H1 (cell line): ENCODE results near the gene NAT10. TPM values are rescaled to one million over a fixed set of nuclear protein-coding genes. Genes with fewer than 3 reads are reported as not detected.

Experiments used
- CTCF ChIA-PET: fragments of 300-600 bp; sonication (Branson Sonifier 250); formaldehyde crosslinking; loops from one replicate; lab custom pipeline; 2021; ENCODE audit not compliant: partially characterized antibody; lab: Charles Lee
- POLR2A ChIA-PET: fragments of 300-600 bp; sonication (Branson Sonifier 250); formaldehyde crosslinking; loops from one replicate; lab custom pipeline; 2021; ENCODE audit warnings: inconsistent platforms; ENCODE audit not compliant: partially characterized antibody; lab: Charles Lee
- DNase-seq, 2 experiments: peaks; one replicate each; pipeline versions ENCODE4 v3.0.0 to v3.0.0-alpha.2; 2010 to 2022; ENCODE audit warnings: low spot score in 2 of 2, low read depth in 1 of 2, mixed read lengths in 1 of 2
- FAIRE-seq: peaks from 2 replicates; lab custom pipeline; 2011; peaks lifted over from hg19 to GRCh38; lab: Jason Lieb, UNC
- H2AFZ ChIP-seq: 2 replicates; pipeline ENCODE4 v1.8.1; 2012; ENCODE audit warnings: low read length, inconsistent platforms
- H2AK5ac ChIP-seq: 2 replicates; pipeline ENCODE4 v1.6.1; 2013; ENCODE audit warnings: low read depth, low read length
- H2BK120ac ChIP-seq: replicated peaks from 2 replicates; pipeline ENCODE3; 2013; ENCODE audit warnings: low read depth, low read length, inconsistent platforms
- H2BK12ac ChIP-seq: 2 replicates; pipeline ENCODE4 v1.6.1; 2013; ENCODE audit warnings: low read depth, low read length
- H2BK15ac ChIP-seq: 2 replicates; pipeline ENCODE4 v1.6.1; 2013; ENCODE audit warnings: low read length
- H2BK20ac ChIP-seq: 2 replicates; pipeline ENCODE4 v1.6.1; 2013; ENCODE audit warnings: low read length
- H2BK5ac ChIP-seq: 2 replicates; pipeline ENCODE4 v1.6.1; 2013; ENCODE audit warnings: low read depth, low read length
- H3K14ac ChIP-seq: 2 replicates; pipeline ENCODE4 v1.6.1; 2013; ENCODE audit warnings: inconsistent platforms; ENCODE audit not compliant: insufficient read length
- H3K18ac ChIP-seq: 2 replicates; pipeline ENCODE4 v1.6.1; 2013; ENCODE audit warnings: low read length; ENCODE audit errors: extremely low read depth
- H3K23ac ChIP-seq: 2 replicates; pipeline ENCODE4 v1.6.1; 2013; ENCODE audit warnings: inconsistent platforms; ENCODE audit not compliant: insufficient read length
- H3K23me2 ChIP-seq: 2 replicates; pipeline ENCODE4 v1.6.1; 2013; ENCODE audit warnings: low read depth, low read length
- H3K27ac ChIP-seq: 2 replicates; pipeline ENCODE4 v1.6.1; 2011; ENCODE audit warnings: low read depth, low read length, inconsistent platforms
- H3K27me3 ChIP-seq, 4 experiments: replicated peaks in 1 of 4; 1 replicate in 1 of 4; 2 replicates in 3 of 4; pipeline versions ENCODE4 v1.6.1 to v1.8.1; 2011 to 2013; ENCODE audit warnings: low read length in 3 of 4, mild to moderate bottlenecking in 3 of 4, inconsistent platforms in 2 of 4, mixed read lengths in 2 of 4, moderate library complexity in 1 of 4; ENCODE audit not compliant: control insufficient read depth in 3 of 4, insufficient read depth in 3 of 4; ENCODE audit errors: extremely low read depth in 1 of 4
- H3K36me3 ChIP-seq, 4 experiments: 2 replicates each; pipeline versions ENCODE4 v1.6.1 to v1.8.1; 2011 to 2013; ENCODE audit warnings: mild to moderate bottlenecking in 4 of 4, low read length in 3 of 4, moderate library complexity in 2 of 4, control low read depth in 1 of 4, inconsistent platforms in 1 of 4; ENCODE audit not compliant: insufficient read depth in 4 of 4, control insufficient read depth in 2 of 4
- H3K4ac ChIP-seq: replicated peaks from 2 replicates; pipeline ENCODE3; 2013; ENCODE audit warnings: low read length, low read depth, mixed read lengths, inconsistent platforms; ENCODE audit not compliant: insufficient read length
- H3K4me1 ChIP-seq, 4 experiments: replicated peaks in 1 of 4; 1 replicate in 1 of 4; 2 replicates in 3 of 4; pipeline versions ENCODE4 v1.6.1 to v1.8.1; 2011 to 2013; ENCODE audit warnings: low read length in 3 of 4, inconsistent platforms in 2 of 4, mixed read lengths in 1 of 4; ENCODE audit not compliant: insufficient read depth in 4 of 4, control insufficient read depth in 3 of 4
- H3K4me2 ChIP-seq, 2 experiments: 2 replicates each; pipeline versions ENCODE4 v1.6.1 to v1.8.1; 2011 to 2013; ENCODE audit warnings: low read depth in 2 of 2, low read length in 2 of 2, control low read depth in 1 of 2, inconsistent platforms in 1 of 2, mild to moderate bottlenecking in 1 of 2; ENCODE audit not compliant: insufficient read depth in 1 of 2
- H3K4me3 ChIP-seq, 4 experiments: fragments of 200-600, 300-600 bp in 1 of 4; sonication (generic), shearing (Covaris generic), sonication (Bioruptor Twin) in 1 of 4; 2 replicates each; pipeline versions ENCODE4 v1.5.1 to v1.8.1; 2011 to 2016; ENCODE audit warnings: low read length in 4 of 4, low read depth in 3 of 4, control low read depth in 2 of 4, inconsistent platforms in 2 of 4, mild to moderate bottlenecking in 2 of 4, mixed read lengths in 1 of 4, moderate library complexity in 1 of 4; ENCODE audit not compliant: insufficient read depth in 2 of 4; ENCODE audit errors: extremely low read depth in 1 of 4
- H3K56ac ChIP-seq: replicated peaks from 2 replicates; pipeline ENCODE3; 2013; ENCODE audit warnings: low read depth, mild to moderate bottlenecking, mixed read lengths, low read length, inconsistent platforms; ENCODE audit not compliant: insufficient read length
- H3K79me1 ChIP-seq: 2 replicates; pipeline ENCODE4 v1.6.1; 2013; ENCODE audit warnings: low read depth, low read length, control low read depth
- H3K79me2 ChIP-seq, 2 experiments: 2 replicates each; pipeline versions ENCODE4 v1.6.1 to v1.8.1; 2012 to 2013; ENCODE audit warnings: low read length in 2 of 2, mild to moderate bottlenecking in 2 of 2, inconsistent platforms in 1 of 2; ENCODE audit not compliant: insufficient read depth in 2 of 2, control insufficient read depth in 1 of 2
- H3K9ac ChIP-seq, 4 experiments: replicated peaks in 1 of 4; 1 replicate in 1 of 4; 2 replicates in 3 of 4; pipeline versions ENCODE4 v1.6.1 to v1.8.1; 2011 to 2013; ENCODE audit warnings: low read depth in 3 of 4, low read length in 3 of 4, control low read depth in 2 of 4, mild to moderate bottlenecking in 2 of 4, moderate library complexity in 2 of 4, inconsistent platforms in 1 of 4; ENCODE audit errors: extremely low read depth in 1 of 4
- H3K9me3 ChIP-seq, 2 experiments: 2 replicates each; pipeline versions ENCODE4 v1.6.1 to v1.8.1; 2012 to 2013; ENCODE audit warnings: mild to moderate bottlenecking in 2 of 2, moderate library complexity in 2 of 2, control low read depth in 1 of 2, inconsistent platforms in 1 of 2, low read depth in 1 of 2, low read length in 1 of 2, mixed read lengths in 1 of 2; ENCODE audit not compliant: insufficient read depth in 2 of 2
- H4K20me1 ChIP-seq, 2 experiments: replicated peaks in 1 of 2; 2 replicates each; pipeline versions ENCODE3 to v1.8.1; 2011 to 2013; ENCODE audit warnings: inconsistent platforms in 2 of 2, low read length in 2 of 2, mild to moderate bottlenecking in 1 of 2; ENCODE audit not compliant: insufficient read depth in 2 of 2, control insufficient read depth in 1 of 2
- H4K5ac ChIP-seq: 2 replicates; pipeline ENCODE4 v1.6.1; 2013; ENCODE audit warnings: low read length, low read depth, mixed read lengths, inconsistent platforms; ENCODE audit not compliant: insufficient read length
- H4K8ac ChIP-seq: 2 replicates; pipeline ENCODE4 v1.8.0; 2013; ENCODE audit warnings: mild to moderate bottlenecking, moderate library complexity, low read length, inconsistent platforms; ENCODE audit not compliant: insufficient read depth; ENCODE audit errors: extremely low read depth
- H4K91ac ChIP-seq: replicated peaks from 2 replicates; pipeline ENCODE3; 2013; ENCODE audit warnings: low read length, mixed read lengths, inconsistent platforms; ENCODE audit not compliant: insufficient read length
- BRCA1 ChIP-seq: IDR thresholded peaks from 2 replicates; pipeline ENCODE4 v1.6.1; 2012; ENCODE audit warnings: low read depth, low read length, improper control_type of control experiment
- CBX5 ChIP-seq: fragments of 300-800, 300-1000 bp; sonication (generic); IDR thresholded peaks from 2 replicates; pipeline ENCODE4 v1.7.1; 2016; ENCODE audit warnings: antibody characterized with exemption, low read length, low read depth
- CHD2 ChIP-seq: IDR thresholded peaks from 2 replicates; pipeline ENCODE4 v1.6.1; 2012; ENCODE audit warnings: low read length, improper control_type of control experiment
- CTBP2 ChIP-seq: IDR thresholded peaks from 2 replicates; pipeline ENCODE4 v1.7.0; 2011; ENCODE audit warnings: borderline replicate concordance, mild to moderate bottlenecking, moderate library complexity, mixed read lengths, low read length; ENCODE audit not compliant: insufficient read depth, insufficient read length
- POU5F1 ChIP-seq: IDR thresholded peaks from 2 replicates; pipeline ENCODE4 v1.6.1; 2011; ENCODE audit warnings: low read depth, mild to moderate bottlenecking, low read length, moderate library complexity
- SIRT6 ChIP-seq: IDR thresholded peaks from one replicate; pipeline ENCODE4 v1.7.1; 2012; ENCODE audit warnings: low read length, inconsistent platforms
- SP1 ChIP-seq: IDR thresholded peaks from 2 replicates; pipeline ENCODE4 v1.6.1; 2011; ENCODE audit warnings: low read depth, low read length
- TCF12 ChIP-seq: IDR thresholded peaks from 2 replicates; pipeline ENCODE4 v1.6.1; 2011; ENCODE audit warnings: low read depth, mild to moderate bottlenecking, low read length
- YY1 ChIP-seq: IDR thresholded peaks from 2 replicates; pipeline ENCODE4 v1.6.1; 2011; ENCODE audit warnings: low read depth, mild to moderate bottlenecking, low read length
- WGBS, 2 experiments: shearing (Covaris generic) in 1 of 2; methylation state at CpG; one replicate each; pipeline versions ENCODE4 v1.1.6 to v1.1.7; 2013 to 2015; ENCODE audit warnings: low lambda C conversion rate in 2 of 2, mixed read lengths in 2 of 2, inconsistent platforms in 1 of 2, low coverage in 1 of 2, missing lambda C conversion rate in 1 of 2; ENCODE audit not compliant: insufficient replicate concordance in 2 of 2, insufficient coverage in 1 of 2, insufficient read length in 1 of 2; ENCODE audit errors: extremely low coverage in 1 of 2, missing lambda C conversion rate in 1 of 2; 5-methylcytosine and 5-hydroxymethylcytosine counted together
- polyA plus RNA-seq, 7 experiments: library from polyadenylated mRNA; depleted of rRNA in 3 of 7; stranded (reverse) in 5 of 7; unstranded in 2 of 7; fragments of >200 nt in 5 of 7; fragments of 200-250 nt in 2 of 7; gene quantifications; 1 replicate in 5 of 7; 2 replicates in 1 of 7; 4 replicates in 1 of 7; pipeline versions ENCODE4 v1.2.1 to v1.2.3, GENCODE V29; 2011 to 2013; ENCODE audit warnings: missing spikeins in 2 of 7, mixed read lengths in 2 of 7
- total RNA-seq: library from RNA; stranded (reverse); fragmentation: NEBNext Ultra II Directional; extraction: Animal tissue kit (Norgen Biotek cat#: 25700); gene quantifications from 2 replicates; pipeline ENCODE4 v1.2.1, GENCODE V29; 2021

NAT10 gene
- total and polyA plus RNA-seq, 2 of the 8 experiments (the other 6 are each of a cell fraction or from before 2014, with no cell fraction given) = 66.3 to 89.6 TPM

- WGBS, 2 experiments = 95% methylated on average over 4 of the region's 4 CpGs; no CpG with 5 or more reads in 1 of the 2 experiments
Observed at GRCh38 chr11:34120651-34121050, 15.2 kb downstream of the NAT10 start.

More at GRCh38 chr11:34120651-34121050, 15.2 kb downstream of the NAT10 start:
- H2BK12ac ChIP-seq = no peak overlapping the region
- H3K27me3 ChIP-seq = no peaks in the 10 kb centered on the region
- TF ChIP-seq SIRT6 (no peak), POU5F1 (no peak), SP1 (no peak), CBX5 (no peak), TCF12 (no peak), YY1 (no peak), BRCA1 (no peak), CTBP2 (no peak), CHD2 (no peak)
- H4K91ac ChIP-seq = no peak overlapping the region
- DNase-seq (no peak), FAIRE-seq (no peak)
- no peak overlapping the region for H4K5ac ChIP-seq
- H3K4ac ChIP-seq = no peak overlapping the region
- H3K23me2 ChIP-seq = no peaks in the 10 kb centered on the region
- no peak overlapping the region for H3K56ac ChIP-seq
- no peaks in the 10 kb centered on the region; the same call in 1 of the 2 replicates for H3K79me1 ChIP-seq
- no peaks in the 10 kb centered on the region for H3K9me3 ChIP-seq
- no peak overlapping the region for H3K27ac ChIP-seq
- no peak overlapping the region for H2BK20ac ChIP-seq
- no peaks in the 10 kb centered on the region for H3K79me2 ChIP-seq
- no peak overlapping the region for H2AK5ac ChIP-seq
- no peak overlapping the region for H3K14ac ChIP-seq
- H3K4me2 ChIP-seq = no peak overlapping the region
- no peak overlapping the region for H3K9ac ChIP-seq
- no peak overlapping the region for H3K18ac ChIP-seq
- no peak overlapping the region for H2BK120ac ChIP-seq
- peaks cover 27 to 80% (median 72%) of the 10 kb centered on the region in 4 experiments for H3K36me3 ChIP-seq
- no peak overlapping the region for H2BK15ac ChIP-seq
- peaks cover 0 to 10% of the 10 kb centered on the region in 2 experiments for H4K20me1 ChIP-seq
- H2BK5ac ChIP-seq = no peak overlapping the region
- no peak overlapping the region for H3K23ac ChIP-seq
- no peak overlapping the region for H3K4me3 ChIP-seq
- no peak overlapping the region for H4K8ac ChIP-seq
- CTCF ChIA-PET = no interaction called here
- H2AFZ ChIP-seq = no peak overlapping the region
- H3K4me1 ChIP-seq = no peaks in the 10 kb centered on the region
- POLR2A ChIA-PET = no interaction called here
